Activated CD4-positive, alpha-beta T cell treated with anti-CD3 and anti-CD28 coated beads for 36 hours (primary cell): ENCODE data around the gene SDHB. TPM values are rescaled to one million over a fixed set of nuclear protein-coding genes. Genes with fewer than 3 reads are reported as not detected.

Experiments
- ATAC-seq: fragments of 200-7000 bp; cut with Tn5 transposase; one replicate; pipeline ENCODE4 v1.10.0; 2021; ENCODE audit warnings: mild to moderate bottlenecking, moderate library complexity
- CTCF ChIA-PET: fragments of 350-600 bp; sonication (Branson Sonifier 250); formaldehyde crosslinking; loops from one replicate; lab custom pipeline; 2021; ENCODE audit warnings: antibody characterized with exemption; lab: Charles Lee
- POLR2A ChIA-PET: fragments of 350-600 bp; sonication (Branson Sonifier 250); formaldehyde crosslinking; loops from one replicate; lab custom pipeline; 2021; ENCODE audit warnings: antibody characterized with exemption, inconsistent platforms; lab: Charles Lee
- DNase-seq: peaks from one replicate; pipeline ENCODE4 v3.0.0-alpha.2; 2020
- H3K27ac Mint-ChIP-seq: one replicate; pipeline ENCODE4 v1.8.0; 2021; ENCODE audit warnings: mixed read lengths
- H3K27me3 Mint-ChIP-seq: one replicate; pipeline ENCODE4 v1.8.0; 2021; ENCODE audit warnings: mixed read lengths
- H3K36me3 Mint-ChIP-seq: one replicate; pipeline ENCODE4 v1.8.0; 2021; ENCODE audit warnings: low read depth, mixed read lengths
- H3K4me1 Mint-ChIP-seq: one replicate; pipeline ENCODE4 v1.8.0; 2021; ENCODE audit warnings: mixed read lengths
- H3K4me3 Mint-ChIP-seq: one replicate; pipeline ENCODE4 v1.8.0; 2021; ENCODE audit warnings: mild to moderate bottlenecking, moderate library complexity, mixed read lengths
- H3K9me3 Mint-ChIP-seq: one replicate; pipeline ENCODE4 v1.8.0; 2021; ENCODE audit warnings: low read depth, mixed read lengths
- intact Hi-C, 2 experiments: fragments of 100-400 bp; cut with DNase I in 1 of 2; cut with micrococcal nuclease in 1 of 2; formaldehyde crosslinking; loops; one replicate each; pipeline versions ENCODE4 v1.14.2 to v1.15.1; 2022 to 2024; cut with DNase I, micrococcal nuclease
- total RNA-seq, 2 experiments: library from RNA; stranded (reverse); gene quantifications; one replicate each; pipeline ENCODE4 v1.2.3, GENCODE V29; 2021

Gene SDHB
- total RNA-seq, 2 experiments from 2014 or later: 132 to 149 TPM

DNA sequence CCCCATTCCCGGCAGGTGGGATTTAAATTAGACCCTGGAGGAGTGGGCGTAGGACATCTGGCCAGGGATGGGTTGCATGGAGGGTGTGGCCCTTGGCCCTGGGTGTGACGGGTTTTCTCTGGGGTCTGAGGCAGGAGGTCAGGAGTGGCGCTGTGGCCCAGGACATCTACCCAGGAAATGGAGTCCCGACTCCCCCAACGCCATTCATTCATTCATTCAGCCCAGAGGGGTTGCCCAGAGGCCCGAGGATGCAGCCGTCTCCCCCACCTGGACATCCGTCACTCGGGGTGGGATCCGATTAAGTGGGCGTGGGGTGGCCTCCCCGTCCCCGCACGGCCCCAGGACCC is 42.8 kb downstream of the SDHB start:
- ATAC-seq: no peak
- H3K4me1 Mint-ChIP-seq: peaks cover 20% of the 10 kb centered on the region
- CTCF ChIA-PET: interaction anchor here (1.4 kb wide), 1 partner anchor 51 kb away, joined by 5 read pairs; no protein-coding TSS in a partner anchor
- POLR2A ChIA-PET: interaction anchor here (0.6 kb wide), 1 partner anchor 95 kb away, joined by 3 read pairs; no protein-coding TSS in a partner anchor
- H3K27ac Mint-ChIP-seq: peak overlapping the region; percentile 55
- H3K36me3 Mint-ChIP-seq: no peaks in the 10 kb centered on the region
- no peak for DNase-seq
- no peaks in the 10 kb centered on the region for H3K9me3 Mint-ChIP-seq
- no peaks in the 10 kb centered on the region for H3K27me3 Mint-ChIP-seq
- intact Hi-C loops: loop anchor here (1.0 to 5.0 kb wide), 5 partner anchors 43 to 426 kb away; partner anchors contain the start of genes SDHB (in 2 of the 2) and RCC2 (in 1 of the 2)
- H3K4me3 Mint-ChIP-seq: peak overlapping the region; percentile 79

GRCh38 chr1:17009706-17010105 is 44.1 kb downstream of the SDHB start:
- no peak overlapping the region for H3K4me3 Mint-ChIP-seq
- intact Hi-C loops: loop anchor here (2.0 to 5.0 kb wide), 3 partner anchors 47 to 428 kb away; partner anchors contain the start of gene RCC2 (in 1 of the 2)
- CTCF ChIA-PET: interaction anchor here (0.9 to 1.4 kb wide), 2 partner anchors 38 to 49 kb away, joined by 3 to 5 read pairs; no protein-coding TSS in a partner anchor

DNA sequence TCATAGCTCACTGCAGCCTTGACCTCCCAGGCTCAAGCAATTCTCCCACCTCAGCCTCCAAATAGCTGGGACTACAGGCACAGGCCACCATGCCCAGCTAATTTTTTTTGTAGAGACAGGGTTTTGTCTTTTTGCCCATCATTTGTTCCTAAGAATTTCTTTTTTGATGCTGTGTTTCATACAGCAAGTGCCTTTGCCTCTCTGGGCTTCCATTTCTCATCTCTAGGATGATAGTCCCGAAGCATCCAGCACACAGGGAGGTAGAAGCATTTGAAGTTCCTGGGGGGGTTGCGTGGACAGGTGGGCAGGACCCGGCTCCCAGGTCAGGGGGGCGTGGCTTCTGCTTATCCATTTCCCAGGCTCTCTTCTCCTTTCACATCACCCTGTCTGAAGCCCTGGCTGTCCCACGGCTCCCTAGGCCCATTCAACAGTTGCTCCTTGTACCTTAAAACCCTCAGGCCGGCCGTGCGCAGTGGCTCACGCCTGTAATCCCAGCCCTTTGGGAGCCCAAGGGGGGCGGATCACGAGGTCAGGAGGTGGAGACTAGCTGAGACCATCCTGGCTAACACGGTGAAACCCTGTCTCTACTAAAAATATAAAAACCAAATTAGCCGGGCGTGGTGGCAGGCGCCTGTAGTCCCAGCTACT is 45.5 kb downstream of the SDHB start:
- POLR2A ChIA-PET: no interaction called here
- DNase-seq: no peak
- H3K27ac Mint-ChIP-seq: no peak overlapping the region
- CTCF ChIA-PET: no interaction called here
- no peak for ATAC-seq
- H3K27me3 Mint-ChIP-seq: no peaks in the 10 kb centered on the region
- H3K4me3 Mint-ChIP-seq: no peak overlapping the region
- H3K4me1 Mint-ChIP-seq: peaks cover 20% of the 10 kb centered on the region
- H3K36me3 Mint-ChIP-seq: no peaks in the 10 kb centered on the region
- intact Hi-C loops: loop anchor here in 1 of 2 experiments (5.0 kb wide), 1 partner anchor 46 kb away; no protein-coding TSS in a partner anchor
- no peaks in the 10 kb centered on the region for H3K9me3 Mint-ChIP-seq

More at GRCh38 chr1:17009706-17010105, 44.1 kb downstream of the SDHB start:
- Mint-ChIP-seq H3K27ac (no peak overlapping the region), H3K36me3 (no peaks in the 10 kb centered on the region), H3K4me1 (peaks cover 20% of the 10 kb centered on the region), H3K27me3 (no peaks in the 10 kb centered on the region), H3K9me3 (no peaks in the 10 kb centered on the region)
- DNase-seq: no peak
- POLR2A ChIA-PET: interaction anchor here (0.6 to 1.0 kb wide), 2 partner anchors 49 to 105 kb away, joined by 3 read pairs; no protein-coding TSS in a partner anchor
- ATAC-seq: no peak

DNA sequence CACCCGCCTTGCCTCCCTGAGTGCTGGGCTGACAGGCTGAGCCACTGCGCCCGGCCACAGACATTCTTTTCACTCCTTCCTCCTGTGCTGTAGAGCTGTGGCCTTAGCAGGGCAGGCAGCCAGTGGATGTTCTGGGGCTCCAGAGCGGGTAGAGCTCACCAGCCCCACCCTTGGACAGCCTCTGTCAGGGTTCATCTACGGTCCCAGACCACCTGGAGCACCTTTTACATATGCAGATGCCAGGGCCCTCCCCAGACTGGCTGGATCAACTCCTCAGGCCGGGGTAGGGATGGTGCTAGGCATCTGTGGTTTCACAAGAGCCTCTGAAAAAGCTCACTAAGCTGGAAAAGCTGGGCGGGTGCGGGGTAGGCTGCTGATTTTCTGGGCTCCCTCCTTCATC is 46.7 kb downstream of the SDHB start:
- Mint-ChIP-seq H3K27ac (no peak overlapping the region), H3K36me3 (no peaks in the 10 kb centered on the region), H3K27me3 (no peaks in the 10 kb centered on the region), H3K9me3 (no peaks in the 10 kb centered on the region), H3K4me3 (no peak overlapping the region), H3K4me1 (peaks cover 18% of the 10 kb centered on the region)
- ChIA-PET POLR2A (interaction anchor here (0.6 kb wide), 1 partner anchor 66 kb away, joined by 3 read pairs; no protein-coding TSS in a partner anchor), CTCF (no interaction called here)
- DNase-seq (no peak), ATAC-seq (no peak)
- intact Hi-C loops: loop anchor here in 1 of 2 experiments (5.0 kb wide), 1 partner anchor 45 kb away; no protein-coding TSS in a partner anchor

DNA sequence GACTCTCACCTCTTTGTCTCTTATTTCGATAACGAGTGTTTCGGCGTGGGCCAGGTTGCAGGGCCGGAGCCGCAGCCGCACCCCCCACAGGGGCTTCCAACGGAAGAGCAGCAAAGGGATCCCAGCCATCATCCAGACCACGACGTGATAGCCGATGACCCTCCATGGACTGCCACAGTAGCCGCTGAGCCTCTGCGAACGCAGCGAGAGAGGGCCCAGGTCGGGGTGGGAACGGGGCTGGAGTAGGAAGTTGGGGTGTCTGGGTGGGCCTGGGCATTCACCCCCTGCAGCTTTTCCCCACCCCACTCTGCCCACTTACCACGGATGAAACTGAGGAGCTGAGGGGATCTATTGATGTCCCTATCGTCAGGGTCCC is 48.5 kb downstream of the SDHB start:
- Mint-ChIP-seq H3K4me3 (no peak overlapping the region), H3K4me1 (peaks cover 8% of the 10 kb centered on the region), H3K36me3 (no peaks in the 10 kb centered on the region), H3K27ac (no peak overlapping the region), H3K9me3 (no peaks in the 10 kb centered on the region), H3K27me3 (no peaks in the 10 kb centered on the region)
- CTCF ChIA-PET: no interaction called here
- ATAC-seq (no peak), DNase-seq (no peak)
- intact Hi-C loops: loop anchor here in 1 of 2 experiments (5.0 kb wide), 1 partner anchor 43 kb away; no protein-coding TSS in a partner anchor
- POLR2A ChIA-PET: no interaction called here

DNA sequence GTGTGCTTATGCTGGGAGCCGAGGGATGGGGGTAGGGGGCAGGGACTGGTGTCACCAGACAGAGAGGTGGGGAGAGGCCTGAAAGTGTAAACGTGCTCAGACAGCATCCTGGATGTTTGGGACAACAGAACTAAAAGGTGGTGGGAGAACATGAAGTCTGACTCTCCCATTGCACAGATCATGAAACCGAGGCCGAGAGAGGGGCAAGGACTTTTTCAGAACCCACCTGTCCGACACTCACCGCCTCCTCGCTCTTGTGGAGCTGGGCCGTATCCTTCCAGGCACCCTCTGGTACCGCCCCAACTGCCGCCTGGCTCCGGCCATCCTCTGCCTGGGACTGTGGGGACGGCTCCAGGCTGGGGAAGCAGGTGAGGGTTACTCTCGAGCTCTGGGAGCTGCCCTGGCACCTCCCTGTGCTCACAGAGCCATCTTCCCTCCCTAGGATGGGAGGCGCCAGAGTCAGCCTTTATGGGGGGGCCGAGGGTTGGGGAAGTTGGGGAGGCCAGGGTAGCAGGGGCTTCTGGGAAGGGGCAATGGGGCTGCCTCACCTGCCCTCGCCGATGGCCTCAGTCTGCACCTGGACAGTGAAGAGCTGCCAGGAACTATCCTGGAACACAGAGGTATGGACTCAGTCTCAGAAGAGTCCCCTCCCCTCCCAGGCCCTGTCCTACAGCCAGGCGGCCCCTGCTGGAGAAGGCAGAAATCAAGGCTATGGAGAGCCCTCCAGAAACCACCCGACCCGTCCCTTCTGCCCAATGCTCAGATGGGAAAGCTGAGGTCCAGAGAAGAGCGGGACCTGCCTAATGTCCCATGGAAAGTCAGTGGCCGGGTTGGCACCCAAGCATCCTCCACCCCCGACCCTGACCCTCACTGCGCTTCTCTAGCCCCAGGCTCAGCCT is 49.1 kb downstream of the SDHB start:
- Mint-ChIP-seq H3K36me3 (peaks cover under 1% of the 10 kb centered on the region), H3K27me3 (no peaks in the 10 kb centered on the region), H3K9me3 (no peaks in the 10 kb centered on the region), H3K4me3 (no peak overlapping the region), H3K4me1 (peaks cover 3% of the 10 kb centered on the region), H3K27ac (no peak overlapping the region)
- ChIA-PET CTCF (no interaction called here), POLR2A (no interaction called here)
- intact Hi-C loops: loop anchor here in 1 of 2 experiments (5.0 kb wide), 1 partner anchor 42 kb away; no protein-coding TSS in a partner anchor
- ATAC-seq (no peak), DNase-seq (no peak)

- ATAC-seq: no peak
- Mint-ChIP-seq H3K27me3 (no peaks in the 10 kb centered on the region), H3K9me3 (no peaks in the 10 kb centered on the region), H3K36me3 (peaks cover 10% of the 10 kb centered on the region), H3K4me3 (no peak overlapping the region), H3K4me1 (no peaks in the 10 kb centered on the region), H3K27ac (no peak overlapping the region)
- no peak for DNase-seq
- intact Hi-C loops: no loop called here
- POLR2A ChIA-PET: no interaction called here
- CTCF ChIA-PET: interaction anchor here (0.5 kb wide), 1 partner anchor 10 kb away, joined by 4 read pairs; no protein-coding TSS in a partner anchor
Observed at GRCh38 chr1:17002524-17002902, 51.3 kb downstream of the SDHB start.

- H3K36me3 Mint-ChIP-seq: peaks cover 11% of the 10 kb centered on the region
- H3K4me3 Mint-ChIP-seq: no peak overlapping the region
- H3K27ac Mint-ChIP-seq: no peak overlapping the region
- no peak for ATAC-seq
- H3K4me1 Mint-ChIP-seq: no peaks in the 10 kb centered on the region
- ChIA-PET CTCF (no interaction called here), POLR2A (interaction anchor here (0.6 kb wide), 1 partner anchor 304 kb away, joined by 3 read pairs; no protein-coding TSS in a partner anchor)
- no peaks in the 10 kb centered on the region for H3K27me3 Mint-ChIP-seq
- H3K9me3 Mint-ChIP-seq: no peaks in the 10 kb centered on the region
- no peak for DNase-seq
- intact Hi-C loops: no loop called here
Observed at GRCh38 chr1:17001760-17002523, 51.9 kb downstream of the SDHB start.

DNA sequence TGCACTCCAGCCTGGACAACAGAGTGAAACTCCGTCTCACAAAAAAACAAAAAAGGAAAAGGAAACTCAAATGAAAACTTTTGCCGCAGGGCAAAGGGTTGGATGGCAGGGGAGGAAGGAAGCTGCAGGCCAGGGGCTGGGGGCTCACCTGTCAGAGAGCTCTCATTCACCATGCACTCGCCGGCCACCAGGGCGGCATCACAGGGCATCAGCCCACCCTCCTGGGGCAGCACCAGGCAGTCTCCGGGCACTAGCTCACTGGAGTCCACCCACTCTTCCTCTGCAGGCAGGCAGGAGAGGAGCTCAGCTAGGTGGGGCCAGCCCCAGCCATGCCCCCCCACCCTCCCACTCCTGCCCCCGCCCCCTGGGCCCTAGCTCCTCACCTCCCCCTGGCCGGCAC is 54.0 kb downstream of the SDHB start:
- DNase-seq (no peak), ATAC-seq (no peak)
- Mint-ChIP-seq H3K4me3 (no peak overlapping the region), H3K27ac (no peak overlapping the region), H3K4me1 (no peaks in the 10 kb centered on the region), H3K27me3 (no peaks in the 10 kb centered on the region), H3K9me3 (no peaks in the 10 kb centered on the region), H3K36me3 (peaks cover 15% of the 10 kb centered on the region)
- POLR2A ChIA-PET: interaction anchor here (0.6 to 0.7 kb wide), 2 partner anchors 292 to 595 kb away, joined by 3 to 6 read pairs; no protein-coding TSS in a partner anchor
- intact Hi-C loops: no loop called here
- CTCF ChIA-PET: no interaction called here

- no peaks in the 10 kb centered on the region for H3K9me3 Mint-ChIP-seq
- no peaks in the 10 kb centered on the region for H3K4me1 Mint-ChIP-seq
- ChIA-PET CTCF (no interaction called here), POLR2A (no interaction called here)
- no peak overlapping the region for H3K27ac Mint-ChIP-seq
- H3K27me3 Mint-ChIP-seq: no peaks in the 10 kb centered on the region
- no peak overlapping the region for H3K4me3 Mint-ChIP-seq
- intact Hi-C loops: no loop called here
- no peak for ATAC-seq
- no peak for DNase-seq
- peaks cover 16% of the 10 kb centered on the region for H3K36me3 Mint-ChIP-seq
Observed at GRCh38 chr1:16998589-16998988, 55.2 kb downstream of the SDHB start.

DNA sequence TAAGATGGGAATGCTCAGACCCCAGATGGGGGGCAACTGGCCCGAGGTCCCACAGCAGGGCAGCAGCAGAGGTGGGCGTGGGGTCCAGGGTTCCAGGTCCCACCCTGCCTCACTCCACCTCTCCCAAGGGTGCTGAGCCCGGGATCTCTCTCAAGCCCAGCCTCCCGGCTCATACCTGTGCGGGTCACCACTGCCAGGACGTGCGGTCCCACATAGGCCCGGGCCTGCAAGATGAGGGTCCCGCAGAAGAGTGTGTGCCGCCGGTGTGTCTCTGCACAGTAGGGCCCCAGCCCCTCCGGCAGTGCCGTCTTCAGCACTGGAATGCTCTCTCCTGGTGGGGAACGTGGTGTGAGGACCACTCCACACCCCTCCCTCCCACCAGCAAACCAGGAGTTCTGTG is 57.0 kb downstream of the SDHB start:
- no peak overlapping the region for H3K27ac Mint-ChIP-seq
- no peak for DNase-seq
- H3K4me1 Mint-ChIP-seq: no peaks in the 10 kb centered on the region
- intact Hi-C loops: no loop called here
- H3K27me3 Mint-ChIP-seq: no peaks in the 10 kb centered on the region
- H3K4me3 Mint-ChIP-seq: no peak overlapping the region
- no peaks in the 10 kb centered on the region for H3K9me3 Mint-ChIP-seq
- ChIA-PET POLR2A (no interaction called here), CTCF (no interaction called here)
- no peak for ATAC-seq
- H3K36me3 Mint-ChIP-seq: peaks cover 16% of the 10 kb centered on the region
